Mucosa of rectum (tissue), 2 donors: ENCODE data around the gene RPL13.
"Not testable (repeated sequence)": the region's sequence is repeated elsewhere in the genome, so short reads cannot be mapped to it uniquely, and the experiment has no call there.

Experiments
- H3K27ac ChIP-seq, 2 donors: one replicate each; pipeline ENCODE4 v1.7.0; 2013; ENCODE audit warnings: inconsistent platforms in 2 of 2, low read depth in 2 of 2, low read length in 2 of 2
- H3K27me3 ChIP-seq, 2 donors: one replicate each; pipeline ENCODE4 v1.7.0; 2013; ENCODE audit warnings: low read length in 2 of 2; ENCODE audit not compliant: control insufficient read depth in 2 of 2, insufficient read depth in 2 of 2
- H3K36me3 ChIP-seq, 2 donors: one replicate each; pipeline ENCODE4 v1.7.0; 2013; ENCODE audit warnings: low read length in 2 of 2; ENCODE audit not compliant: control insufficient read depth in 2 of 2, insufficient read depth in 2 of 2
- H3K4me1 ChIP-seq, 2 donors: one replicate each; pipeline ENCODE4 v1.7.0; 2013; ENCODE audit warnings: low read length in 2 of 2, mild to moderate bottlenecking in 1 of 2; ENCODE audit not compliant: control insufficient read depth in 2 of 2, insufficient read depth in 2 of 2
- H3K4me3 ChIP-seq, 2 donors: one replicate each; pipeline ENCODE4 v1.7.0; 2013; ENCODE audit warnings: low read length in 2 of 2
- H3K9ac ChIP-seq, 2 donors: one replicate each; pipeline ENCODE4 v1.7.0; 2013; ENCODE audit warnings: low read length in 2 of 2, low read depth in 1 of 2, mild to moderate bottlenecking in 1 of 2
- H3K9me3 ChIP-seq, 2 donors: one replicate each; pipeline ENCODE4 v1.7.0; 2013; ENCODE audit warnings: low read length in 2 of 2; ENCODE audit not compliant: control insufficient read depth in 2 of 2
- donor health status: healthy.
- donor health status: Normal muscosa, but diverticular disease.

RPL13 gene

GRCh38 chr16:89569506-89570341 is 9.2 kb downstream of the RPL13 start:
- peaks cover 18 to 22% of the 10 kb centered on the region in 2 donors for H3K4me1 ChIP-seq
- peaks cover 0 to 2% of the 10 kb centered on the region in 2 donors for H3K36me3 ChIP-seq
- H3K4me3 ChIP-seq = no peak overlapping the region
- peaks cover 22 to 23% of the 10 kb centered on the region in 2 donors for H3K27me3 ChIP-seq
- H3K9me3 ChIP-seq = no peaks in the 10 kb centered on the region
- H3K27ac ChIP-seq = no peak overlapping the region
- no peak overlapping the region for H3K9ac ChIP-seq

DNA sequence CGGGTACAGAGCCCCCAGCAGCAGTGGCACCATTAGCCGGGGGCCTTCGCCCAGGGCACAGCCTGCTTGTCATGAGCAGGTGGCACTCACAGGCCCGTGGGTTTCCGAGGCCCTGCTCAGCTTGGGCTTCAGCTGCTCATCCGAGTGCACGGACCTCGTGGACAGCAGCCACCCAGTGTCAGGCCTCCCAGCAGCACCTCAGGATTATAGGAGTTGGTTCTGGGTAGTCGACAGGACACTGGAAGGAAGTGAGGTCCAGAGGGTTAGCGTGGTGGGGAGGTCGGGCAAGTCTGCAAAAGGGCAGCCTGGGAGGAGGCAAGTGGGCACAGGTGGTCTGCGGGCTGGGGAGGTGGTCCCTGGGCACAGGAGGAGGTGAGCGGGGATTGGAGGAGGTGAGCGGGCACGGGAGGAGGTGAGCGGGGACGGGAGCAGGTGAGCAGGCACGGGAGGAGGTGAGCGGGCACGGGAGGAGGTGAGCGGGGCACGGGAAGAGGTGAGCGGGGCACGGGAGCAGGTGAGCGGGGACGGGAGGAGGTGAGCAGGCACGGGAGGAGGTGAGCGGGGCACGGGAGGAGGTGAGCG is 10.0 kb downstream of the RPL13 start:
- peaks cover 11 to 18% of the 10 kb centered on the region in 2 donors for H3K4me1 ChIP-seq
- H3K27me3 ChIP-seq = peaks cover 22 to 25% of the 10 kb centered on the region in 2 donors
- H3K9ac ChIP-seq = no peak overlapping the region
- no peaks in the 10 kb centered on the region for H3K9me3 ChIP-seq
- H3K4me3 ChIP-seq = no peak overlapping the region
- no peaks in the 10 kb centered on the region for H3K36me3 ChIP-seq
- H3K27ac ChIP-seq = no peak overlapping the region

DNA sequence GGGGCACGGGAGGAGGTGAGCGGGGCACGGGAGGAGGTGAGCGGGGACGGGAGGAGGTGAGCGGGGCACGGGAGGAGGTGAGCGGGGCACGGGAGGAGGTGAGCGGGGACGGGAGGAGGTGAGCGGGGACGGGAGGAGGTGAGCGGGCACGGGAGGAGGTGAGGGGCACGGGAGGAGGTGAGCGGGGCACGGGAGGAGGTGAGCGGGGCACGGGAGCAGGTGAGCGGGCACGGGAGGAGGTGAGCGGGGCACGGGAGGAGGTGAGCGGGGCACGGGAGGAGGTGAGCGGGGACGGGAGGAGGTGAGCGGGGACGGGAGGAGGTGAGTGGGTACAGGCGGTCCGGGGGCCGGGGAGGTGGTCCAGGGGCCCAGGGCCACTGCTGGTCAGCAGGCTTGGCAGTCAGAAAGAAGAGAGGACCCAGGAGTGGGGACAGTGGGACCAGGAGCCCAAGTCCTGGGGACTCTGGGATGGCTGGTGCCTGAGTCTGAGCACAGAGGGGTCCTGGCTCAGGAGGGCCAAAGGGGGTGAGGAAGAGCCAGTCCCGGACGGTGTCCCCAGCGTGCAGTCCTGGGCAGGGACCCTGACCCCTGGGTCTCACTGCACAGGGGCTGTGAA is 10.6 kb downstream of the RPL13 start:
- peaks cover 22 to 25% of the 10 kb centered on the region in 2 donors for H3K27me3 ChIP-seq
- not testable (repeated sequence) for H3K4me3 ChIP-seq, H3K27ac ChIP-seq, H3K9me3 ChIP-seq, H3K36me3 ChIP-seq, H3K9ac ChIP-seq
- H3K4me1 ChIP-seq = peaks cover 4 to 11% of the 10 kb centered on the region in 2 donors

DNA sequence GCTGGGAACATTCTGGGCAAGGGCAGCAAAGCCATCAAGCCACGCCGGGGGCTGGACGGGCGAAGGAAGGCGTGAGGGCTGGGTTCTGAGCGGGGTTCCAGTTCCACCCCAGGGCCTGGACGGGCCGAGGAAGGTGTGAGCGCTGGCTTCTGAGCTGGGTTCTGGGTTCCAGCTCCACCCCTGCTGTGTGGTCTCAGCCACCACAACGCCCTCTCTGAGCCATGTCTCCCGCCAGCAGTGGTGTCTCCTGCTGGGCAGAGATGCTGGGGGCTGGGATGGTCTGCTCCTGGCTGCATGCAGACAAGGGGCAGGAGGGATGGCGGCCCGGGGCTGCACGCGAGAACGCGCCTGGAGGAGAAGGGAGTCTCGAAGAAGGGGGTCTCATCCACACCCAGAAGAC is 11.2 kb downstream of the RPL13 start:
- H3K36me3 ChIP-seq = no peaks in the 10 kb centered on the region
- peaks cover 24 to 25% of the 10 kb centered on the region in 2 donors for H3K27me3 ChIP-seq
- no peaks in the 10 kb centered on the region for H3K9me3 ChIP-seq
- H3K4me3 ChIP-seq = no peak overlapping the region
- no peak overlapping the region for H3K27ac ChIP-seq
- H3K4me1 ChIP-seq = peaks cover 3 to 10% of the 10 kb centered on the region in 2 donors
- no peak overlapping the region for H3K9ac ChIP-seq

- no peaks in the 10 kb centered on the region for H3K9me3 ChIP-seq
- H3K27me3 ChIP-seq = peaks cover 24 to 25% of the 10 kb centered on the region in 2 donors
- H3K9ac ChIP-seq = no peak overlapping the region
- H3K36me3 ChIP-seq = no peaks in the 10 kb centered on the region
- no peak overlapping the region for H3K27ac ChIP-seq
- peaks cover 3 to 10% of the 10 kb centered on the region in 2 donors for H3K4me1 ChIP-seq
- no peak overlapping the region for H3K4me3 ChIP-seq
These were observed 11.6 kb downstream of the RPL13 start for GRCh38 chr16:89572073-89572484.

GRCh38 chr16:89572485-89573205 is 12.2 kb downstream of the RPL13 start:
- Histone ChIP-seq H3K36me3 (no peaks in the 10 kb centered on the region), H3K9me3 (no peaks in the 10 kb centered on the region), H3K27ac (no peak overlapping the region), H3K4me1 (peaks cover 3 to 10% of the 10 kb centered on the region in 2 donors), H3K27me3 (peaks cover 24 to 25% of the 10 kb centered on the region in 2 donors), H3K9ac (no peak overlapping the region), H3K4me3 (no peak overlapping the region)

DNA sequence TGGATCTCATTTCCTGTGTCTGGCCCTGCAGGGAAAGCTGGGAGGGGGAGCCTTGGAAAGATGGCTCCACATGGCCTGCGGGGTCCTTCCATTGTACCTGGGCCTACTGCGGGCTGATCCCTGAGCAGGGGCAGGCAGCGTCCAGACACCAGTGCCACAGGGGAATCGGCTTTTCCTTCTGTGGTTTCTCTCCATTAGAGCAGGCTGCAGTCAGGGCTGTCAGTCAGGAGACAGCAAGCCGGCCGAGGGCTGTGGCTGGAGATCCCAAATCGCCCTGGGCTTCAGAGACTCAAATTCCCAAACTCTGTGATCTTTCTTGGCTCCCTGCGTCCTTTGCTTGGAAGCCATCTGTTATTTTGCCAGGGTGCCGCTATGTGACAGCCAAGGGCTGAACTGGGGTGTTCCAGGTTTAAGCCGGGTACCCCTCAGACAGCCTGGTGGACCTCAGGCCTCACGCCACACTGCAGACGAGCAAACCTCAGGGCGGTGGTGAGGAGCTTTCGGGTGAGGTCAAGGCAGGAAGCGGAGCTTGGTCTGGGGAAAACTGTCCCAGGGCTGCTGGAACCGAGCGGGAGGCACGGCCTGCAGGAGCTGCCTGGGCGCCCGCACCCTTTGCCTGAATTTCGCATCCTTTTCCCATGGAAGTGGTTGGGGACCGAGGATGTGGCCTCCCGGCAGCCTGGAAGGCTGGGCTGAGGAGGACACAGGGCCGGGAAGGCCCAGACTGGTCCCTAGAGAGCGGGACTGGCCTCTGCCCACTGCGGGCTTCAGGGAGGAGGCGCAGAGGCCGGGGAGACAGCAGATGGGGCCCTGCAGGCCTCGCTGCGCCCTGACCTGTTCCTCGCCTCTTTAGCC is 13.6 kb downstream of the RPL13 start:
- Histone ChIP-seq H3K4me3 (peak overlapping the region in 1 of 2 donors; percentile 18), H3K9ac (peak overlapping the region in 1 of 2 donors; percentile 39), H3K27me3 (peaks cover 24% of the 10 kb centered on the region in 2 donors)

GRCh38 chr16:89574681-89575246 is 14.3 kb downstream of the RPL13 start:
- Histone ChIP-seq H3K9ac (peak overlapping the region in 1 of 2 donors; percentile 39), H3K36me3 (no peaks in the 10 kb centered on the region), H3K4me3 (peak overlapping the region in 1 of 2 donors; percentile 8), H3K27ac (no peak overlapping the region), H3K9me3 (no peaks in the 10 kb centered on the region), H3K27me3 (peaks cover 19 to 22% of the 10 kb centered on the region in 2 donors), H3K4me1 (peaks cover 3 to 10% of the 10 kb centered on the region in 2 donors)

More for the DNA sequence above, 13.6 kb downstream of the RPL13 start:
- Histone ChIP-seq H3K36me3 (no peaks in the 10 kb centered on the region), H3K9me3 (no peaks in the 10 kb centered on the region), H3K27ac (no peak overlapping the region), H3K4me1 (peaks cover 3 to 10% of the 10 kb centered on the region in 2 donors)
